ENCODE data around the gene AKAP13.

GRCh38 chr15:85551221-85551832 lies 170.9 kb downstream of the AKAP13 start:
- no peak for TF ChIP-seq POLR2AphosphoS5 (IDR thresholded peaks at IDR 0.05)
- no peak for TF ChIP-seq POLR2A (IDR thresholded peaks at IDR 0.05)
- TF ChIP-seq, protein P1, sequence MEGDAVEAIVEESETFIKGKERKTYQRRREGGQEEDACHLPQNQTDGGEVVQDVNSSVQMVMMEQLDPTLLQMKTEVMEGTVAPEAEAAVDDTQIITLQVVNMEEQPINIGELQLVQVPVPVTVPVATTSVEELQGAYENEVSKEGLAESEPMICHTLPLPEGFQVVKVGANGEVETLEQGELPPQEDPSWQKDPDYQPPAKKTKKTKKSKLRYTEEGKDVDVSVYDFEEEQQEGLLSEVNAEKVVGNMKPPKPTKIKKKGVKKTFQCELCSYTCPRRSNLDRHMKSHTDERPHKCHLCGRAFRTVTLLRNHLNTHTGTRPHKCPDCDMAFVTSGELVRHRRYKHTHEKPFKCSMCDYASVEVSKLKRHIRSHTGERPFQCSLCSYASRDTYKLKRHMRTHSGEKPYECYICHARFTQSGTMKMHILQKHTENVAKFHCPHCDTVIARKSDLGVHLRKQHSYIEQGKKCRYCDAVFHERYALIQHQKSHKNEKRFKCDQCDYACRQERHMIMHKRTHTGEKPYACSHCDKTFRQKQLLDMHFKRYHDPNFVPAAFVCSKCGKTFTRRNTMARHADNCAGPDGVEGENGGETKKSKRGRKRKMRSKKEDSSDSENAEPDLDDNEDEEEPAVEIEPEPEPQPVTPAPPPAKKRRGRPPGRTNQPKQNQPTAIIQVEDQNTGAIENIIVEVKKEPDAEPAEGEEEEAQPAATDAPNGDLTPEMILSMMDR (IDR thresholded peaks at IDR 0.05): no peak

Measured in breast epithelium (tissue), 3 donors.